ENCODE results near the gene C12orf43. TPM values are rescaled to one million over a fixed set of nuclear protein-coding genes. Genes with fewer than 3 reads are reported as not detected.
A peak's percentile ranks its signal among the peaks of the same experiment; 100 is the strongest.

The C12orf43 gene
- total RNA-seq, 1 donor from 2014 or later = 15.5 TPM

GRCh38 chr12:121023799-121024198 lies 7.5 kb upstream of the C12orf43 start:
- no peaks in the 10 kb centered on the region for H3K4me1 ChIP-seq
- no peak for ATAC-seq
- H3K36me3 ChIP-seq = no peaks in the 10 kb centered on the region
- intact Hi-C loops (cut with DNase I) = no loop called here
- no peak overlapping the region for H3K27ac ChIP-seq
- no peaks in the 10 kb centered on the region for H3K9me3 ChIP-seq
- no peak overlapping the region for H3K4me3 ChIP-seq
- peak; percentile 28 for DNase-seq
- no peak for TF ChIP-seq CTCF (IDR thresholded peaks at IDR 0.05)
- no peaks in the 10 kb centered on the region for H3K27me3 ChIP-seq

GRCh38 chr12:121022713-121023112 lies 6.4 kb upstream of the C12orf43 start:
- TF ChIP-seq CTCF (IDR thresholded peaks at IDR 0.05) = no peak
- intact Hi-C loops (cut with DNase I) = no loop called here

GRCh38 chr12:121021754-121022153 lies 5.5 kb upstream of the C12orf43 start:
- ATAC-seq (no peak), DNase-seq (peak; percentile 37)
- intact Hi-C loops (cut with DNase I) = no loop called here
- Histone ChIP-seq H3K27ac (no peak overlapping the region), H3K4me1 (no peaks in the 10 kb centered on the region), H3K9me3 (no peaks in the 10 kb centered on the region), H3K36me3 (no peaks in the 10 kb centered on the region), H3K4me3 (no peak overlapping the region), H3K27me3 (no peaks in the 10 kb centered on the region)
- TF ChIP-seq CTCF (IDR thresholded peaks at IDR 0.05) = no peak

More at GRCh38 chr12:121022713-121023112, 6.4 kb upstream of the C12orf43 start:
- Histone ChIP-seq H3K27ac (no peak overlapping the region), H3K4me1 (no peaks in the 10 kb centered on the region), H3K9me3 (no peaks in the 10 kb centered on the region), H3K27me3 (no peaks in the 10 kb centered on the region), H3K4me3 (no peak overlapping the region), H3K36me3 (no peaks in the 10 kb centered on the region)
- no peak for ATAC-seq
- no peak for DNase-seq

GRCh38 chr12:121018860-121019617 lies 2.8 kb upstream of the C12orf43 start:
- H3K36me3 ChIP-seq = no peaks in the 10 kb centered on the region
- TF ChIP-seq CTCF (IDR thresholded peaks at IDR 0.05) = no peak
- DNase-seq (no peak), ATAC-seq (no peak)
- no peak overlapping the region for H3K27ac ChIP-seq
- intact Hi-C loops (cut with DNase I) = no loop called here
- H3K9me3 ChIP-seq = no peaks in the 10 kb centered on the region
- H3K4me3 ChIP-seq = no peak overlapping the region
- no peaks in the 10 kb centered on the region for H3K27me3 ChIP-seq
- H3K4me1 ChIP-seq = peaks cover 7% of the 10 kb centered on the region

- Histone ChIP-seq H3K4me3 (no peak overlapping the region), H3K4me1 (peaks cover 7% of the 10 kb centered on the region), H3K27me3 (no peaks in the 10 kb centered on the region), H3K36me3 (no peaks in the 10 kb centered on the region), H3K9me3 (no peaks in the 10 kb centered on the region), H3K27ac (no peak overlapping the region)
- ATAC-seq (no peak), DNase-seq (peak; percentile 49)
- intact Hi-C loops (cut with DNase I) = no loop called here
- TF ChIP-seq CTCF (IDR thresholded peaks at IDR 0.05) = no peak
Measured at GRCh38 chr12:121017966-121018491, 1.7 kb upstream of the C12orf43 start.

All from upper lobe of right lung (tissue), 1 donor.